GM13976 (cell line): Measurements from ENCODE around the gene BRCC3.

ENCODE experiments used
- DNase-seq: peaks from one replicate; pipeline ENCODE4 v3.0.0; 2012; ENCODE audit warnings: low spot score
- in situ Hi-C: fragments of 300-500 bp; cut with MboI; formaldehyde crosslinking; loops from one replicate; pipeline ENCODE4 v1.12.0; 2022; ENCODE audit warnings: low sequenced_read_pairs, mixed read lengths, inconsistent platforms; ENCODE audit not compliant: unreplicated experiment
- TF ChIP-seq, protein P1 (sequence below): IDR thresholded peaks from 2 replicates; pipeline ENCODE4 v1.5.1; 2012; ENCODE audit warnings: borderline replicate concordance, mild to moderate bottlenecking; ENCODE audit not compliant: insufficient read depth; ENCODE audit errors: extremely low read depth, missing control alignments, control extremely low read depth

BRCC3 gene

DNA sequence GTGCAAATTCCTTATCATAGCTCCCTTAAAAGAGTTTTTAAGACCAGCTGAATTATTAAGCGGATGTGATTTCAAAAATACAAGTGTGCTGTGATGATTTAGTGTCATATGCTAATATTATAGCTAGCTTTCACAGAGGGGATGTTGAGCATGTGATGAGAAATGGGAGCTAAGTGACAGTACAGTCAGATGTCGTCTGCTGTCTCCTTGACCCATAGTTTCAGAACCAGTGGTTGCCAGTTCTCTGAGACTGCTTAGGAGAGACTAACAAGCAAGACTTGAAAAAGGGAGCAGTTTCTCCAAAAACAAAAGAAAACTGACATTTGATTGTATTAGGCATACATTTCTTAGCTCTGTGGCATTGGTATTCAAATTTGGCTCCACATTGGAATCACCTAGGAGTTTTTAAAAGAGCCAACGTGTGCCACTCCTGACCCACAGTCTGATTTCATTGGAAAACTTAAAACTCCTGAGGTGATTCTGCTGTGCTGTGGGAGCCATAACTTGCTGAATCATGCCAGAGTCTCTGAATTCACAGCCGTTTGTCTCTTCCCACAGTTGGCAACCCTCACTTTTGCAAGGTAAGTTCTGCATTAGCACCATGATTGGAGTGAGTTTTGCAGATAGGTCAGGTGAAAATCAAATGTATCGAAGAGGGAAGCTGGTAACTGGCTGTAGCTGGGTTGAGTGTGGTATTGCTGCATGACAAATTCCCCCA is 24.3 kb upstream of the BRCC3 start:
- in situ Hi-C loops: no loop called here
- TF ChIP-seq, protein P1, sequence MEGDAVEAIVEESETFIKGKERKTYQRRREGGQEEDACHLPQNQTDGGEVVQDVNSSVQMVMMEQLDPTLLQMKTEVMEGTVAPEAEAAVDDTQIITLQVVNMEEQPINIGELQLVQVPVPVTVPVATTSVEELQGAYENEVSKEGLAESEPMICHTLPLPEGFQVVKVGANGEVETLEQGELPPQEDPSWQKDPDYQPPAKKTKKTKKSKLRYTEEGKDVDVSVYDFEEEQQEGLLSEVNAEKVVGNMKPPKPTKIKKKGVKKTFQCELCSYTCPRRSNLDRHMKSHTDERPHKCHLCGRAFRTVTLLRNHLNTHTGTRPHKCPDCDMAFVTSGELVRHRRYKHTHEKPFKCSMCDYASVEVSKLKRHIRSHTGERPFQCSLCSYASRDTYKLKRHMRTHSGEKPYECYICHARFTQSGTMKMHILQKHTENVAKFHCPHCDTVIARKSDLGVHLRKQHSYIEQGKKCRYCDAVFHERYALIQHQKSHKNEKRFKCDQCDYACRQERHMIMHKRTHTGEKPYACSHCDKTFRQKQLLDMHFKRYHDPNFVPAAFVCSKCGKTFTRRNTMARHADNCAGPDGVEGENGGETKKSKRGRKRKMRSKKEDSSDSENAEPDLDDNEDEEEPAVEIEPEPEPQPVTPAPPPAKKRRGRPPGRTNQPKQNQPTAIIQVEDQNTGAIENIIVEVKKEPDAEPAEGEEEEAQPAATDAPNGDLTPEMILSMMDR: no peak
- no peak for DNase-seq

DNA sequence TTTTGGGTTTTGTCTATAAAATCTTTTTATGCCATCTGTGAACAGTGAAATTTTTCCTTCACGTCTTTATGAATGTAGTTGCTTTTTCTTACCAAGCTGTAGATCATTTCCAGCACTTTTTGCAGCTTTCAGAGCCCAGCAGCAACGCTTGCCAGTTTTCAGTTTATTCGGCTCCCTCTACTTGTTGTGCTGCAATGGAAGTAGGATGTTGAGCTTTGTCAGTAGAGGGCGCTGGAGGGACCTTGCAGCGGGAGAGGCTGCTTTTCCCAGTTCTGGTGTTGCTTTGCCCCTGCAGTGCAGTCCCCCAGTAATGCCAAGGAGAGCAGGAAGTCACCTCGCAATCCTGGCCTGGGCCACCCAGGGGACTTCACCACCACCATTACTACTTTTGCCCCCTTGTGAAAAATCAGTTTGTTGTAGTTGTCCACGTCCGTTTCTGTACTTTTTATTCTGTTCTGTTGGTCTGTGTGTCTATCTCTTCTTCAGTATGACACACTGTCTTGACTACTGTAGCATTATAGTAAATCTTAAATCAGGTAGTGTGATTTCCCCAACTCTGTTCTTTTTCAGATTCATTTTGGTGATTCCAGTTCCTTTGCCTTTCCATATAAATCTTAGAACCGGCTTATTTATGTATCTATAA is 22.2 kb upstream of the BRCC3 start:
- DNase-seq: no peak
- in situ Hi-C loops: no loop called here
- TF ChIP-seq, protein P1: peak; percentile 43

DNA sequence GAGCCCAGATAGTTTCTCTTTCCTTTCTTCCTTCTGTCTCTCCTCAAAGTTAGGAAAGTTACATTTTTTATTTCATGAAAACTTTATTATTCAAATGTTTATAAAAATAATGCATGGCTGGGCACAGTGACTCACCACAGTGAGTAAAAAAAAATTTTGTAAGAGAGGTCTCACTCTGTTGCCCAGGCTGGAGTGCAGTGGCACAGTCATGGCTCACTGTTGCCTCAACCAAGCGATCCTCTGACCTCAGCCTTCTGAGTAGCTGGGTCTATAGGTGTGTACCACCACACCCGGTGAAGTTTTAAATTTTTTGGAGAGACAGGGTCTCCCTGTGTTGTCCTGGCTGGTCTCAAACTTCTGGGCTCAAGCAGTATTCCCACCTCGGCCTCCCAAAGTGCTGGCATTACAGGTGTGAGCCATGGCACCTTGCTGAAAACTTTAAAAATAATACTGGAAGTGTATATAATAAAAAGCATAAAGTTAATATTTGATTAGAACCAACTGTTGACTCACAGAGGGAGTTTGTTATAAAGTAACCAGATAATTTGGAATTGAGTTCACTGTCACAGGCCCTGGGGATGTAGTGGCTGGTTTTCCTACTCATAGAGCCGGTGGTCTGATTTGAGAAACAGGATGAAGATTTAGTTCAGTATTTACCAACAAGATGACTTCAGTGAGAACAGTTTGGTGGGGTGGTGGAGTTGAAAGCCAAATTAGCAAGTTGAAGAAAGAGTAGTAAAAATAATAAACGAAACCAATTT is 18.4 kb upstream of the BRCC3 start:
- no peak for DNase-seq
- TF ChIP-seq, protein P1: no peak
- in situ Hi-C loops: loop anchor here (10.0 kb wide), 1 partner anchor 58 kb away; no protein-coding TSS in a partner anchor

DNA sequence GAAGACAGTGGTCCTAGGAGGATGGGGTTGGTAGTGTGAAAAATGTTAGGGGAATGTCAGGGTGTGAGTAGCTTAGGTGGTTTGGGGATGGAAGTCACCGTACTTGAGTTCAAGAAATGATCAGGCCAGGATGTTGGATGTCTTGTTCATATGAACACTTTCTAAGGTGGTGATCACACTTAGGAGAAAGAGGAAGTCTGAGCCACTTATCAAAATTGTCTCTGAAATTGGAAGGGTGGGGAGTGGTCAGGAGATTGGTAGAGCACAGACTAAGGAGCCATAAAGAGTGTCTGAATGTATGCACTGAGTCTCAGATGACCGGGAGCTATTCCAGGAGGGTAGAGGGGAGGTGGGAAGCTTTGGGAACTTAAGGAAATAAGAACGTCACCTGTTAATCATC is 17.7 kb upstream of the BRCC3 start:
- in situ Hi-C loops: loop anchor here (10.0 kb wide), 1 partner anchor 59 kb away; no protein-coding TSS in a partner anchor
- DNase-seq: no peak
- TF ChIP-seq, protein P1: no peak

DNA sequence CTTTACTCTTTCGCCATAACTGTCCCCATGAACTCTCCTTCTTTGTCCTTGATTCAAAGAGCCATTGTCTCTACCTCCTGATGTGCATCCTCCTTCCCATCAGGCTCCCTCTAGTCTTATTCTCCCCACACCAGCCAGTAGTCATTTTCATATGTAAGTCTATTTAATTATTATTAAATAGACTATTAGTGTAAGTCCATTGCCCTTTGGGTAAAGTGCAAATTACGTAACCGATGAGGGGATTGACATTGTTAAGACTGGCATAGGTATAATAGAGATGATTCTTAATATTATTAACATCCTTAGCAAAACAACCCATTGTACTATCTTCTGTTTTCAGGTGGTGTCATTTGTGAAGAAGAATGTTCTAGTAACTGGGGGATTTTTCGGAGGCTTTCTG is 17.1 kb upstream of the BRCC3 start:
- TF ChIP-seq, protein P1: no peak
- DNase-seq: no peak
- in situ Hi-C loops: loop anchor here (10.0 kb wide), 1 partner anchor 59 kb away; no protein-coding TSS in a partner anchor

DNA sequence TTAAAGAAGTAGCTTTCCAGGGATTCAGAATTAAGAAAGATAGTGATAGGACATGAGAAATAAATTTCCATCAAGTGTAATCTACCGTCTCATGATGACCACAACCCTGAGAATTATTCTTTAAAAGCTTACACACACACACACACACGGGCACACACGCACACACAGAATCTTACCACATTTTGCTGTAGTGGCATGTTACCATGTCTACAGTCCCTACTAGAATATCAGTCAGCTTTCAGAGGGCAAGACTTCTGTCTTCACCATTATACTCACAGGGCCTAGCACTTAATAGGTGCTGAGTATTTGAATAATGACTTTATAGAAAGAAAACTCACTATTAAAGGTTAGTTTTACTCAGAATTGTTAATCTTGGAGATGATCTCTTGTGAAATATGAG is 15.8 kb upstream of the BRCC3 start:
- in situ Hi-C loops: loop anchor here (10.0 kb wide), 1 partner anchor 61 kb away; no protein-coding TSS in a partner anchor
- TF ChIP-seq, protein P1: no peak
- no peak for DNase-seq
